H1 (cell line): ENCODE data around the gene TAF4. TPM values are rescaled to one million over a fixed set of nuclear protein-coding genes. Genes with fewer than 3 reads are reported as not detected.

Source experiments
- CTCF ChIA-PET: fragments of 300-600 bp; sonication (Branson Sonifier 250); formaldehyde crosslinking; loops from one replicate; lab custom pipeline; 2021; ENCODE audit not compliant: partially characterized antibody; lab: Charles Lee
- POLR2A ChIA-PET: fragments of 300-600 bp; sonication (Branson Sonifier 250); formaldehyde crosslinking; loops from one replicate; lab custom pipeline; 2021; ENCODE audit warnings: inconsistent platforms; ENCODE audit not compliant: partially characterized antibody; lab: Charles Lee
- DNase-seq, 2 experiments: peaks; one replicate each; pipeline versions ENCODE4 v3.0.0 to v3.0.0-alpha.2; 2010 to 2022; ENCODE audit warnings: low spot score in 2 of 2, low read depth in 1 of 2, mixed read lengths in 1 of 2
- FAIRE-seq: peaks from 2 replicates; lab custom pipeline; 2011; peaks lifted over from hg19 to GRCh38; lab: Jason Lieb, UNC
- H2AFZ ChIP-seq: 2 replicates; pipeline ENCODE4 v1.8.1; 2012; ENCODE audit warnings: low read length, inconsistent platforms
- H2AK5ac ChIP-seq: 2 replicates; pipeline ENCODE4 v1.6.1; 2013; ENCODE audit warnings: low read depth, low read length
- H2BK120ac ChIP-seq: replicated peaks from 2 replicates; pipeline ENCODE3; 2013; ENCODE audit warnings: low read depth, low read length, inconsistent platforms
- H2BK12ac ChIP-seq: 2 replicates; pipeline ENCODE4 v1.6.1; 2013; ENCODE audit warnings: low read depth, low read length
- H2BK15ac ChIP-seq: 2 replicates; pipeline ENCODE4 v1.6.1; 2013; ENCODE audit warnings: low read length
- H2BK20ac ChIP-seq: 2 replicates; pipeline ENCODE4 v1.6.1; 2013; ENCODE audit warnings: low read length
- H2BK5ac ChIP-seq: 2 replicates; pipeline ENCODE4 v1.6.1; 2013; ENCODE audit warnings: low read depth, low read length
- H3K14ac ChIP-seq: 2 replicates; pipeline ENCODE4 v1.6.1; 2013; ENCODE audit warnings: inconsistent platforms; ENCODE audit not compliant: insufficient read length
- H3K18ac ChIP-seq: 2 replicates; pipeline ENCODE4 v1.6.1; 2013; ENCODE audit warnings: low read length; ENCODE audit errors: extremely low read depth
- H3K23ac ChIP-seq: 2 replicates; pipeline ENCODE4 v1.6.1; 2013; ENCODE audit warnings: inconsistent platforms; ENCODE audit not compliant: insufficient read length
- H3K23me2 ChIP-seq: 2 replicates; pipeline ENCODE4 v1.6.1; 2013; ENCODE audit warnings: low read depth, low read length
- H3K27ac ChIP-seq: 2 replicates; pipeline ENCODE4 v1.6.1; 2011; ENCODE audit warnings: low read depth, low read length, inconsistent platforms
- H3K27me3 ChIP-seq, 4 experiments: replicated peaks in 1 of 4; 1 replicate in 1 of 4; 2 replicates in 3 of 4; pipeline versions ENCODE4 v1.6.1 to v1.8.1; 2011 to 2013; ENCODE audit warnings: low read length in 3 of 4, mild to moderate bottlenecking in 3 of 4, inconsistent platforms in 2 of 4, mixed read lengths in 2 of 4, moderate library complexity in 1 of 4; ENCODE audit not compliant: control insufficient read depth in 3 of 4, insufficient read depth in 3 of 4; ENCODE audit errors: extremely low read depth in 1 of 4
- H3K36me3 ChIP-seq, 4 experiments: 2 replicates each; pipeline versions ENCODE4 v1.6.1 to v1.8.1; 2011 to 2013; ENCODE audit warnings: mild to moderate bottlenecking in 4 of 4, low read length in 3 of 4, moderate library complexity in 2 of 4, control low read depth in 1 of 4, inconsistent platforms in 1 of 4; ENCODE audit not compliant: insufficient read depth in 4 of 4, control insufficient read depth in 2 of 4
- H3K4ac ChIP-seq: replicated peaks from 2 replicates; pipeline ENCODE3; 2013; ENCODE audit warnings: low read length, low read depth, mixed read lengths, inconsistent platforms; ENCODE audit not compliant: insufficient read length
- H3K4me1 ChIP-seq, 4 experiments: replicated peaks in 1 of 4; 1 replicate in 1 of 4; 2 replicates in 3 of 4; pipeline versions ENCODE4 v1.6.1 to v1.8.1; 2011 to 2013; ENCODE audit warnings: low read length in 3 of 4, inconsistent platforms in 2 of 4, mixed read lengths in 1 of 4; ENCODE audit not compliant: insufficient read depth in 4 of 4, control insufficient read depth in 3 of 4
- H3K4me2 ChIP-seq, 2 experiments: 2 replicates each; pipeline versions ENCODE4 v1.6.1 to v1.8.1; 2011 to 2013; ENCODE audit warnings: low read depth in 2 of 2, low read length in 2 of 2, control low read depth in 1 of 2, inconsistent platforms in 1 of 2, mild to moderate bottlenecking in 1 of 2; ENCODE audit not compliant: insufficient read depth in 1 of 2
- H3K4me3 ChIP-seq, 4 experiments: fragments of 200-600, 300-600 bp in 1 of 4; sonication (generic), shearing (Covaris generic), sonication (Bioruptor Twin) in 1 of 4; 2 replicates each; pipeline versions ENCODE4 v1.5.1 to v1.8.1; 2011 to 2016; ENCODE audit warnings: low read length in 4 of 4, low read depth in 3 of 4, control low read depth in 2 of 4, inconsistent platforms in 2 of 4, mild to moderate bottlenecking in 2 of 4, mixed read lengths in 1 of 4, moderate library complexity in 1 of 4; ENCODE audit not compliant: insufficient read depth in 2 of 4; ENCODE audit errors: extremely low read depth in 1 of 4
- H3K56ac ChIP-seq: replicated peaks from 2 replicates; pipeline ENCODE3; 2013; ENCODE audit warnings: low read depth, mild to moderate bottlenecking, mixed read lengths, low read length, inconsistent platforms; ENCODE audit not compliant: insufficient read length
- H3K79me1 ChIP-seq: 2 replicates; pipeline ENCODE4 v1.6.1; 2013; ENCODE audit warnings: low read depth, low read length, control low read depth
- H3K79me2 ChIP-seq, 2 experiments: 2 replicates each; pipeline versions ENCODE4 v1.6.1 to v1.8.1; 2012 to 2013; ENCODE audit warnings: low read length in 2 of 2, mild to moderate bottlenecking in 2 of 2, inconsistent platforms in 1 of 2; ENCODE audit not compliant: insufficient read depth in 2 of 2, control insufficient read depth in 1 of 2
- H3K9ac ChIP-seq, 4 experiments: replicated peaks in 1 of 4; 1 replicate in 1 of 4; 2 replicates in 3 of 4; pipeline versions ENCODE4 v1.6.1 to v1.8.1; 2011 to 2013; ENCODE audit warnings: low read depth in 3 of 4, low read length in 3 of 4, control low read depth in 2 of 4, mild to moderate bottlenecking in 2 of 4, moderate library complexity in 2 of 4, inconsistent platforms in 1 of 4; ENCODE audit errors: extremely low read depth in 1 of 4
- H3K9me3 ChIP-seq, 2 experiments: 2 replicates each; pipeline versions ENCODE4 v1.6.1 to v1.8.1; 2012 to 2013; ENCODE audit warnings: mild to moderate bottlenecking in 2 of 2, moderate library complexity in 2 of 2, control low read depth in 1 of 2, inconsistent platforms in 1 of 2, low read depth in 1 of 2, low read length in 1 of 2, mixed read lengths in 1 of 2; ENCODE audit not compliant: insufficient read depth in 2 of 2
- H4K20me1 ChIP-seq, 2 experiments: replicated peaks in 1 of 2; 2 replicates each; pipeline versions ENCODE3 to v1.8.1; 2011 to 2013; ENCODE audit warnings: inconsistent platforms in 2 of 2, low read length in 2 of 2, mild to moderate bottlenecking in 1 of 2; ENCODE audit not compliant: insufficient read depth in 2 of 2, control insufficient read depth in 1 of 2
- H4K5ac ChIP-seq: 2 replicates; pipeline ENCODE4 v1.6.1; 2013; ENCODE audit warnings: low read length, low read depth, mixed read lengths, inconsistent platforms; ENCODE audit not compliant: insufficient read length
- H4K8ac ChIP-seq: 2 replicates; pipeline ENCODE4 v1.8.0; 2013; ENCODE audit warnings: mild to moderate bottlenecking, moderate library complexity, low read length, inconsistent platforms; ENCODE audit not compliant: insufficient read depth; ENCODE audit errors: extremely low read depth
- H4K91ac ChIP-seq: replicated peaks from 2 replicates; pipeline ENCODE3; 2013; ENCODE audit warnings: low read length, mixed read lengths, inconsistent platforms; ENCODE audit not compliant: insufficient read length
- ATF3 ChIP-seq: IDR thresholded peaks from 2 replicates; pipeline ENCODE4 v1.6.1; 2011; ENCODE audit warnings: low read depth, mild to moderate bottlenecking, low read length; ENCODE audit not compliant: insufficient read depth
- EP300 ChIP-seq, 2 experiments: IDR thresholded peaks; 1 replicate in 1 of 2; 2 replicates in 1 of 2; pipeline ENCODE4 v1.6.1; 2011 to 2012; ENCODE audit warnings: low read depth in 2 of 2, low read length in 2 of 2, mild to moderate bottlenecking in 2 of 2, borderline replicate concordance in 1 of 2, inconsistent platforms in 1 of 2, moderate library complexity in 1 of 2
- EZH2 ChIP-seq: fragments of 200-600 bp; sonication (generic); IDR thresholded peaks from 2 replicates; pipeline ENCODE4 v1.7.1; 2012; ENCODE audit warnings: low read depth, mild to moderate bottlenecking, moderate library complexity, low read length, inconsistent platforms; ENCODE audit not compliant: severe bottlenecking
- HDAC2 ChIP-seq, 2 experiments: fragments of 300-600 bp in 1 of 2; sonication (generic) in 1 of 2; IDR thresholded peaks; 2 replicates each; pipeline ENCODE4 v1.6.1; 2011 to 2012; ENCODE audit warnings: low read depth in 2 of 2, low read length in 2 of 2, mild to moderate bottlenecking in 2 of 2, moderate library complexity in 2 of 2, borderline replicate concordance in 1 of 2, inconsistent platforms in 1 of 2
- SIX5 ChIP-seq: IDR thresholded peaks from 2 replicates; pipeline ENCODE4 v1.6.1; 2011; ENCODE audit warnings: mild to moderate bottlenecking, low read depth, low read length
- SP4 ChIP-seq: IDR thresholded peaks from 2 replicates; pipeline ENCODE4 v1.6.1; 2012; ENCODE audit warnings: low read length, inconsistent platforms
- SUZ12 ChIP-seq: fragments of 200-600 bp; sonication (generic); IDR thresholded peaks from 2 replicates; pipeline ENCODE4 v1.6.1; 2012; ENCODE audit warnings: mild to moderate bottlenecking, inconsistent platforms, low read length, moderate library complexity, mixed read lengths
- TAF7 ChIP-seq: optimal IDR thresholded peaks from 2 replicates; pipeline ENCODE3; 2011; ENCODE audit warnings: low read depth, mild to moderate bottlenecking, inconsistent platforms, low read length, moderate library complexity, borderline replicate concordance
- TBP ChIP-seq: IDR thresholded peaks from 2 replicates; pipeline ENCODE4 v1.6.1; 2011; ENCODE audit warnings: low read depth, low read length, improper control_type of control experiment
- TCF12 ChIP-seq: IDR thresholded peaks from 2 replicates; pipeline ENCODE4 v1.6.1; 2011; ENCODE audit warnings: low read depth, mild to moderate bottlenecking, low read length
- WGBS, 2 experiments: shearing (Covaris generic) in 1 of 2; methylation state at CpG; one replicate each; pipeline versions ENCODE4 v1.1.6 to v1.1.7; 2013 to 2015; ENCODE audit warnings: low lambda C conversion rate in 2 of 2, mixed read lengths in 2 of 2, inconsistent platforms in 1 of 2, low coverage in 1 of 2, missing lambda C conversion rate in 1 of 2; ENCODE audit not compliant: insufficient replicate concordance in 2 of 2, insufficient coverage in 1 of 2, insufficient read length in 1 of 2; ENCODE audit errors: extremely low coverage in 1 of 2, missing lambda C conversion rate in 1 of 2; 5-methylcytosine and 5-hydroxymethylcytosine counted together
- polyA plus RNA-seq, 7 experiments: library from polyadenylated mRNA; depleted of rRNA in 3 of 7; stranded (reverse) in 5 of 7; unstranded in 2 of 7; fragments of >200 nt in 5 of 7; fragments of 200-250 nt in 2 of 7; gene quantifications; 1 replicate in 5 of 7; 2 replicates in 1 of 7; 4 replicates in 1 of 7; pipeline versions ENCODE4 v1.2.1 to v1.2.3, GENCODE V29; 2011 to 2013; ENCODE audit warnings: missing spikeins in 2 of 7, mixed read lengths in 2 of 7
- total RNA-seq: library from RNA; stranded (reverse); fragmentation: NEBNext Ultra II Directional; extraction: Animal tissue kit (Norgen Biotek cat#: 25700); gene quantifications from 2 replicates; pipeline ENCODE4 v1.2.1, GENCODE V29; 2021

TAF4 gene
- total and polyA plus RNA-seq, 2 of the 8 experiments (the other 6 are each of a cell fraction or from before 2014, with no cell fraction given), result 16.0 to 30.1 TPM

GRCh38 chr20:61963885-61964674, 101.6 kb downstream of the TAF4 start:
- POLR2A ChIA-PET, result no interaction called here
- no peak for FAIRE-seq
- WGBS, 2 experiments, result 89% methylated on average over 8 of the region's 8 CpGs; no CpG with 5 or more reads in 1 of the 2 experiments
- Histone ChIP-seq H3K4ac (no peak overlapping the region), H3K4me3 (no peak overlapping the region), H3K36me3 (no peaks in the 10 kb centered on the region), H3K9me3 (no peaks in the 10 kb centered on the region), H4K5ac (no peak overlapping the region), H4K8ac (no peak overlapping the region), H2BK120ac (no peak overlapping the region), H2AFZ (no peak overlapping the region), H3K27ac (no peak overlapping the region), H4K91ac (no peak overlapping the region), H3K14ac (no peak overlapping the region)
- TF ChIP-seq TAF7 (no peak), EP300 (IDR thresholded peaks at IDR 0.05; ENCODE audit: borderline replicate concordance in 1 of 2, low read depth in 2 of 2, low read length in 2 of 2) (no peak), SIX5 (no peak), EZH2 (no peak), HDAC2 (IDR thresholded peaks at IDR 0.05; ENCODE audit: borderline replicate concordance in 1 of 2, low read depth in 2 of 2, low read length in 2 of 2) (no peak), TCF12 (no peak), SP4 (no peak), SUZ12 (no peak), ATF3 (no peak), TBP (no peak)
- TF ChIP-seq, all 59 proteins: peak for 0
- Histone ChIP-seq H3K79me1 (no peaks in the 10 kb centered on the region), H2BK12ac (no peak overlapping the region), H2AK5ac (no peak overlapping the region), H3K23me2 (no peaks in the 10 kb centered on the region; the same call in 1 of the 2 replicates), H2BK15ac (no peak overlapping the region), H3K4me2 (peak overlapping the region in 1 of 2 experiments; percentile 38; a peak in 1 of 4 replicates), H4K20me1 (no peaks in the 10 kb centered on the region), H3K79me2 (no peaks in the 10 kb centered on the region), H3K27me3 (no peaks in the 10 kb centered on the region; a peak in 2 of 7 replicates), H3K18ac (no peak overlapping the region), H3K4me1 (peaks cover 0 to 12% (median 3%) of the 10 kb centered on the region in 4 experiments; a peak in 4 of 7 replicates), H2BK5ac (no peak overlapping the region), H3K23ac (no peak overlapping the region), H2BK20ac (no peak overlapping the region), H3K9ac (no peak overlapping the region), H3K56ac (no peak overlapping the region)
- CTCF ChIA-PET, result interaction anchor here (1.6 kb wide), 1 partner anchor 14 kb away, joined by 5 read pairs; no protein-coding TSS in a partner anchor
- DNase-seq, result peak in 1 of 2 experiments; percentile 24
